Neuron (in vitro differentiated cells): ENCODE results near the gene FLVCR1.
A peak's percentile ranks its signal among the peaks of the same experiment; 100 is the strongest.
"Not testable (repeated sequence)": the region's sequence is repeated elsewhere in the genome, so short reads cannot be mapped to it uniquely, and the experiment has no call there.

Experiments used
- H2AFZ ChIP-seq: one replicate; pipeline ENCODE4 v1.6.1; 2013; ENCODE audit warnings: low read depth, mild to moderate bottlenecking, inconsistent platforms, low read length, moderate library complexity
- H3K27me3 ChIP-seq: one replicate; pipeline ENCODE4 v1.6.1; 2013; ENCODE audit warnings: low read length; ENCODE audit not compliant: insufficient read depth
- H3K36me3 ChIP-seq: one replicate; pipeline ENCODE4 v1.6.1; 2013; ENCODE audit warnings: low read length; ENCODE audit not compliant: insufficient read depth
- H3K4me1 ChIP-seq: one replicate; pipeline ENCODE4 v1.6.1; 2013; ENCODE audit warnings: low read length; ENCODE audit not compliant: insufficient read depth
- H3K4me3 ChIP-seq: 2 replicates; pipeline ENCODE4 v1.5.1; 2013; ENCODE audit warnings: mild to moderate bottlenecking, low read length, moderate library complexity
- H3K9me3 ChIP-seq: one replicate; pipeline ENCODE4 v1.6.1; 2013; ENCODE audit warnings: low read length

The FLVCR1 gene

DNA sequence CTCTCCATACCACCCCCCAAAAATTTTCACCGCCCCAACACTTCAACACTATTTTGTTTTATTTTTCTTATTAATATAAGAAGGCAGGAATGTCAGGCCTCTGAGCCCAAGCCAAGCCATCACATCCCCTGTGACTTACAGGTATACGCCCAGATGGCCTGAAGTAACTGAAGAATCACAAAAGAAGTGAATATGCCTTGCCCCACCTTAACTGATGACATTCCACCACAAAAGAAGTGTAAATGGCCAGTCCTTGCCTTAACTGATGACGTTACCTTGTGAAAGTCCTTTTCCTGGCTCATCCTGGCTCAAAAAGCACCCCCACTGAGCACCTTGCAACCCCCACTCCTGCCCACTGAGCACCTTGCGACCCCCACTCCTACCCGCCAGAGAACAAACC lies 56.0 kb downstream of the FLVCR1 start:
- H2AFZ ChIP-seq, H3K27me3 ChIP-seq, H3K36me3 ChIP-seq, H3K4me3 ChIP-seq, H3K9me3 ChIP-seq: not testable (repeated sequence)
- H3K4me1 ChIP-seq = peaks cover 13% of the 10 kb centered on the region

DNA sequence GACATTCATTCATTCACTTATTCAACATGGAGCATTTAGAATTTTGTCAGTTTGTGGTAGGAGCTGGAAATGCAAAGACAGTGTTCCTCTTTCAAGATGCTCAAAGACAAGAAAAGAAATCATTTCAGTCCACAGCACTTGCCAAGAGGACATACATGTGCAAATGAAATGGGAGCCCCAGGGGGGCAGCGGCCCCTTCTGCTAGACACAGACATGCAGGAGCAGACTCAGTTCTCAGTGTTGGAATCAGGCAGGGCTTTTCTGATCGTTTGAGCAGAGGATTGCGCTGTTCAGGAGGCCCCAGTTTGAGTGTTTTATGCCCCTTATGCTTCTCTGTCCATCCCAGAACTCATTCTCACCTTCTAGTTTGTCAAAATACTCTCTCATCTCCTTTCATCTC lies 56.7 kb downstream of the FLVCR1 start:
- H3K4me1 ChIP-seq = peaks cover 13% of the 10 kb centered on the region
- no peaks in the 10 kb centered on the region for H3K9me3 ChIP-seq
- peak overlapping the region; percentile 30 for H2AFZ ChIP-seq
- H3K27me3 ChIP-seq = no peaks in the 10 kb centered on the region
- H3K36me3 ChIP-seq = no peaks in the 10 kb centered on the region
- H3K4me3 ChIP-seq = peak overlapping the region; percentile 27

DNA sequence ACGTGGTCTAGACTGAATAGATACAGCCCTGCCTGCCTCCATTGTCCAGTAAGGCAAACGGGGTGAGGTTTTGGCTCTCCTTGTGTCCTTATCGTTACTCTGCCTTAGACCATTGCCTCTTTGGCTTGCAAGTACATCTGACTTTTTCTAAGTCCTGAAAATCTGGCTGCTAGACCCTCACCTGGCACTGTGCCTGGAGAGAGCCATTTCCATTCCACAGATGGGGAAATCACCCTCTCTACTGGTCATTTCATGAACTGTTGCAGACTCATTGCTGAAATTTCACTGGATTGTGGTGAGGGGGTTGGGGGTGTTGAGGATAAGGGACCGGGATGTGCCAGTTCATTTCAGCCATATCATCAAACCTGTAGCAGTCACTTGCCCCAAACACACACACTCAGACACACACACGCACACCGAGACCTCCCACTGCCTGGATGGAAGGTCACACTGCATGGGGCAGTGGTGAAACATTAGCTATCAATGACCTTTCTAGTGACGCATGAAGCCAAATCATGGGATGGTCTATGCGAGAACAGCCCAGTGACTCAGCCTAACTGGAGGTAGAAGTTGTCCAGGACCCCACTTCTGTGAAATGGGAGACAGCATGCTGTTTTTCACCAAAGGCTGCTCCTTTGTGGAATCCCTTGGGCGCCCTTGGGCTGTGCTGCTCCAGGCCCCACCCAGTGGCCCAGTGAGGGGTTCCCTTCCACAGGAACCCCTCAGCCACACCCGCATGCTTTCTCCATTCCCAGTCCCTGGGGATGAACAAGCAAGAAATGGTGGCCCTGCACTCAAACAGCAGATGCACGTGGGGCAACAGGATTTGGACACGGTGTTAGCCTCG lies 57.4 kb downstream of the FLVCR1 start:
- peak overlapping the region; percentile 30 for H2AFZ ChIP-seq
- H3K9me3 ChIP-seq = no peaks in the 10 kb centered on the region
- no peaks in the 10 kb centered on the region for H3K36me3 ChIP-seq
- peaks cover 13% of the 10 kb centered on the region for H3K4me1 ChIP-seq
- peak overlapping the region; percentile 27 for H3K4me3 ChIP-seq
- H3K27me3 ChIP-seq = no peaks in the 10 kb centered on the region

DNA sequence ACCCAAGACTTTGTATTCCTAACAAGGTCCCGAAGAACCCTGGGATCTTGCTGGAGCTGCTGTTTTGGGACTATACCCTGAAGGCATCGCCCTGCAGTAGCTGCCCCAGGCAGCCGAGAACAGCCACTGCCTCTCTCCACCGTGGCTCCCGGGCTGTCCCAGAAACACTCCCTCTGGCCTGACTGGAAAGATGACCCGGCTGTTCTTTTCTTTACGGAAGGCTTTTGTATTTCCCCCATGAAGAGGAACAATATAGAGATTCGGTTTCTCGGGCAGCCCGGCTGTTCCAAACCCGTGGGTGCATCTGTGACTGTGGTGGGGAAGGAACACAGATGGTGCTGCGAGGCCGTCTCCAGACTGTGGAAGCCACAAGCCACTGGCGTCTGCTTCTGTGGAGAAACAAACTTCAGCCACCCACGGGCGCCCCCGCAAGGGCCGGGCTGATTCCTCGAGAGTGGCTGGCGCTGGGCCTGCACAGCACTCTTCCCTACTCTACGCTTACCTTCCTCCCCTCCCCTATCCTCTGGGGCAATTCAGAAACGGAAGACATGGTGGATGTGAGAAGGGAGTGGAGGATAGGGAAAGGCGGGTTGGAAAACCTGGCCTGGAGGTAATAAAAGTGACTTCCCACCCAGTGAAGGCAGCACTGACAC lies 58.5 kb downstream of the FLVCR1 start:
- Histone ChIP-seq H2AFZ (no peak overlapping the region), H3K9me3 (no peaks in the 10 kb centered on the region), H3K4me1 (peaks cover 13% of the 10 kb centered on the region), H3K36me3 (no peaks in the 10 kb centered on the region), H3K4me3 (no peak overlapping the region), H3K27me3 (no peaks in the 10 kb centered on the region)

DNA sequence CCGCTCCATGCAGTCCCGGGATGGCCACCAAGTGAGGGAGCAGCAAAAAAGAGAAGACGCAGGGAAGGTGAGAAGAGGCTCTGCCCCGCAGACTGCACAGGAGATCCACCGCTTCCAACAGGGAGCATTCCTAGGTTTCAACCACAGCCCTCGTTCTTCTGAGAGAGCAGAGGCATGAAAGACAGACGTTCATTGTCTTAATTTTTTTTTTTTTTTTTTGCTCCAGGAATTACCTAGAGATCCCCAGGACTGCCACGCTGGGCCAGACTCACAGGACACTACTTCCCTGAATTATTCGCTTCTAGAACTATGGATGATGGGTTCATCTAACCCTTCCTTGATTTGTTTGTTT lies 59.0 kb downstream of the FLVCR1 start:
- no peaks in the 10 kb centered on the region for H3K36me3 ChIP-seq
- no peaks in the 10 kb centered on the region for H3K27me3 ChIP-seq
- no peak overlapping the region for H2AFZ ChIP-seq
- peaks cover 13% of the 10 kb centered on the region for H3K4me1 ChIP-seq
- H3K4me3 ChIP-seq = no peak overlapping the region
- H3K9me3 ChIP-seq = no peaks in the 10 kb centered on the region

DNA sequence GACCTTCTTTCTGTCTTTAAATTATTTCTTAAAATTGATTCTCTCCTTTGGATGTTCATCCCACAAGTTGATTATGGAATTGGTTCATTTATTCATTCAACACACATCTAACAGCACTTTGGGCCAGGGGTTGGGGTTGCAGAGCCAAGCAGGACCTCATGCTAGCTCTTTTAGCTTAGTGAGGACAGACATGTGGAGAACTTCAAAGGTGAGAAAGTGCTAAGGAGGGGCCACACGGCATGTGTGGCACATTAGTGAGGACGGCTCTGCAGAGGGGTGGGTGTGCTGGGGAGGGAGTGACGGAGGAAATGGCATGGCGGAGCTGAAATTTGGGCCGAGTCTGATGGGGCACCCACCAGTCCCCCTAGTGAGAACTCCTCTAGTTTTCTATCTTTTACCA lies 59.8 kb downstream of the FLVCR1 start:
- H3K9me3 ChIP-seq = no peaks in the 10 kb centered on the region
- peaks cover 13% of the 10 kb centered on the region for H3K4me1 ChIP-seq
- no peaks in the 10 kb centered on the region for H3K36me3 ChIP-seq
- no peak overlapping the region for H3K4me3 ChIP-seq
- H2AFZ ChIP-seq = no peak overlapping the region
- H3K27me3 ChIP-seq = no peaks in the 10 kb centered on the region

DNA sequence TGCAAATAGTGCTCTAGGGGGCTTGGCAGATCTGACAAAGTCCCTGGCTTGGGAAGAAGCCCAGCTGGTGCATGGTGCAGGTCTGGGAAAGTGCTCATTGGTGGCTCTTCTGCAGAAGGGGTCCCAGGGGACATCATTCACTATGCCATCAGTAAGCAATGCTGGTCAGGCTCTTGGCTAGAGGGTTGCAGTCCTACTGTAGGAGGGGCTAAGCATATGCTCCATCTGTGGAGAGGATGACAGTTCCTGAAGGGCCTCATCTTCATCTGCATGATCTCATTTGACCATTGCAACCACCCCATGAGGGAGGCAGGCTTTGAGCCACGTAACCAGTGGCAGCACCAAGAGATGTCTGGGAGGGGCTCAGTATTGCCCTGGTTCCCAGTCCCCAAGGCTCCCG lies 60.7 kb downstream of the FLVCR1 start:
- no peak overlapping the region for H2AFZ ChIP-seq
- H3K27me3 ChIP-seq = no peaks in the 10 kb centered on the region
- H3K4me1 ChIP-seq = peaks cover 13% of the 10 kb centered on the region
- no peaks in the 10 kb centered on the region for H3K9me3 ChIP-seq
- H3K4me3 ChIP-seq = no peak overlapping the region
- no peaks in the 10 kb centered on the region for H3K36me3 ChIP-seq

DNA sequence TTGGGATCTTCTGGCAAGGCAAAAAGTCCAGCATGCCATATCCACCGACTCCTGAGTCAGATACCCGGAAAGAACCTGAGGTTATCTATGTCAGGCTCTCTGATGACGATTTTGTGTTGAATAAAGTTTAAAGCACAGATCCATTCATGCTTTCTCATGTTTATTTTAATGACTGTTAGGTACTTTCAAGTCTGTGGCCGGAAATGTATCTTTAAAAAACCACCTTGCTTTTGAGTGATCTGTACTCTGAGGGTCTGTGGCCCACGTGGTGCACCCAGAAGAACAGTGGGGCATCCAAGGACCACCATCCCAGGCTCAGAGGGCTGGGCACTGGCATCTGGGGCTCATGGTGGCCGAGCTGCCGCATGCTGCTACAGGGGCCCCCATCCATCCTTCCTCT lies 62.2 kb downstream of the FLVCR1 start:
- Histone ChIP-seq H3K4me3 (no peak overlapping the region), H3K9me3 (no peaks in the 10 kb centered on the region), H3K36me3 (no peaks in the 10 kb centered on the region), H2AFZ (no peak overlapping the region), H3K4me1 (peaks cover 4% of the 10 kb centered on the region), H3K27me3 (no peaks in the 10 kb centered on the region)

DNA sequence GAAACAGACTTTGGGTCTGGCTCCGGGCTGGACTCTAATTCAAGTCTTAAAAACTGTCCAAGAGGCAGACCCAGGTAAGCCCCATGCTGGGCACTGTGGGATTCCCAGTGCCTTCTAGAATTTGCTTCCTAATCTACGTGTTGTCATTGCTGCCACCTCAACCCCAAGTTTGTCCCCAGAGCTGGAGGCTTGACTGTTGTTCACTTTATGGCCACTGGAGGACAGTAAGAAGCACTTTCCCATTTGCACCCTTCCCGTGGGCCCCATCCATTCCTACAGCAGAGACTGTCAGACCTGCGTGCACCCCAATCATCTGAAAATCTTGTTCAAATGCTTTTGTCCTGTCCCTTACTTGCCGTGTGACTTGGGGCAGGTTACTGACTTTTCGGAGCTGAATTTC lies 62.8 kb downstream of the FLVCR1 start:
- Histone ChIP-seq H3K4me1 (no peaks in the 10 kb centered on the region), H3K9me3 (no peaks in the 10 kb centered on the region), H2AFZ (no peak overlapping the region), H3K36me3 (no peaks in the 10 kb centered on the region), H3K27me3 (no peaks in the 10 kb centered on the region), H3K4me3 (no peak overlapping the region)

DNA sequence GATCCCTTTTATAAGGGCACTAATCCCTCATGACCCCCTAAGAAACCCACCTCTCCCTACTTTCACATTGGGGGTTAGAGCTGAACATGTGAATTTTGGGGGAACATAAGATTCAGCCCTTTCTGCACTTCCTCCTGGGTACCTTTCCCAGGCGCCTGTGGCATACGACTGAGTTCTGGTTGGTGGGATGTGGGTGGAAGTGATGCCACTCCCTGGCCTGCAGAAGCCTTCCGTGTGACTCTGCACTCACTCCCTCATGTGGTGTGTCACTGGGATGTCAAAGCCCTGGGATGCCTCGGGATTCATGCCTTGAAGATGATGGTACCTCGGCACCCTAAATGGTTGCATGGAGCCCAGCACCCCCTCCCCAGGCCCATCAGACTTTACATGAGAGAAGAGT lies 63.9 kb downstream of the FLVCR1 start:
- Histone ChIP-seq H3K4me1 (no peaks in the 10 kb centered on the region), H3K36me3 (no peaks in the 10 kb centered on the region), H3K27me3 (no peaks in the 10 kb centered on the region), H3K9me3 (no peaks in the 10 kb centered on the region), H2AFZ (no peak overlapping the region), H3K4me3 (no peak overlapping the region)

DNA sequence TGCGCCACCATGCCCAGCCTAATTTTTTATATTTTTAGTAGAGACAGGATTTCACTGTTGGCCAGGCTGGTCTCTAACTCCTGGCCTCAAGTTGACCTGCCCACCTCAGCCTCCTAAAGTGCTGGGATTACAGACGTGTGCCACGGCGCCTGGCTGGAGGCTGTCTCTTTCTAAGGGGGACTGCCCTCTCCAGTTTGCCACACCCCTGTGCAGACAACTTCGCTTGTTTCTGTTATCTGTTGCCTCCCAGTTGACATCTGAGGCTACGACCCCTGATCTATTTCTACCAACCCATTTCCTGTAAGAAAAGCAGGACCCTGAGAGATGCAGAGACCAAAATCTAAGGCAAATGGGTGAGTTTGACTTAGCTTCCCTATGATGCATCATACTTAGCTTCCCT lies 68.3 kb downstream of the FLVCR1 start:
- Histone ChIP-seq H3K4me1 (peaks cover 14% of the 10 kb centered on the region), H3K27me3 (no peaks in the 10 kb centered on the region), H2AFZ (no peak overlapping the region), H3K9me3 (no peaks in the 10 kb centered on the region), H3K36me3 (no peaks in the 10 kb centered on the region), H3K4me3 (no peak overlapping the region)

DNA sequence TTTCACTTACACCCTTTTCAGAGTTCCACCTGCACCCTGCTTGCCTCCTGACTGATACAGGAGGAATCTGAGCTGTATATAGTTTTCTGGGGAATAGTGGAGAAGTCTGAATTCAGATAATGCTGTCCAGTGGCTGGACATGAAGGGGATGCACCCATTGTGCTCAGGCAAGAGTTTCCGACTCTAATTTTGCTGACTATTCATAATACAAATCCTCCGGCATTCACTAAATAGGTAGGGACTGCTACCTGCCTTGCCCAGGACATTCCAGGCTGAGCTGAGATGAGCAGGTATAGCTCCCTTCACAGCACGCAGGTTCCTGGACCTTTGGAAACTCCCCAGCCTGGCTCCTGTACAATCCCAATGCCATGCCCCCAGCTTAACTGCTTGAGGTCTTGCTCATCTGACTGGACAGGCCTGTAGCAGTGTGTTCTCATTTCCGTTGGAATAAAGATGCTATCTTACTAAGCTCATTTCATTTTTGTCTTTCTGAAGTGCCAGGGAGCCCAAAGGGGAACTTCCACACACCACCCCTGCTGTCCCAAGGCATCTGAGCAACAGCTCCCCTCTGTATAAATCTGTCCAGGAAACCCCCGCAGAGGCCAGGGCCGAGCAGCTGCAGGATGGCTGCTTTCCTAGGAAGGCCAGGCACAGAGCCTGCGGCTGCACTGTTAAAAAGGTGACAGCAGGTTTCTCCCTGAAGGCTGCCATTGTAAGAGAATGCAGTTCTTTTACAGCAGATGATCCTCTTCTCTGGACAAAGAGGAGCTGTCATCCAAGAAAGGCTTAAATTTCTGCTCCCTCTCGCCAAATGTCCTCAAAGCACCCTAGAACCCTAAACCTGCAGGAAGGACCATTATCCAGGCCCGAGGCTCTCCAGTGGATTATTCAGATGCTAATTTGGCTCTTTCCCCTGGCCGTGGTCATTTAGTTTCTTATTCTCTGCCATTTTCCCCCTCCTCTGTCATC lies 70.5 kb downstream of the FLVCR1 start:
- H2AFZ ChIP-seq = peak overlapping the region; percentile 68
- peak overlapping the region; percentile 32 for H3K4me3 ChIP-seq
- peaks cover 14% of the 10 kb centered on the region for H3K4me1 ChIP-seq
- H3K9me3 ChIP-seq = no peaks in the 10 kb centered on the region
- no peaks in the 10 kb centered on the region for H3K36me3 ChIP-seq
- H3K27me3 ChIP-seq = no peaks in the 10 kb centered on the region
